HG03159 (cell line): Measurements from ENCODE around the gene GTF2F2.

ENCODE experiments used
- ATAC-seq: cut with Tn5 transposase; IDR thresholded peaks from one replicate; pipeline ENCODE4 v1.9.1; 2021; ENCODE audit warnings: mild to moderate bottlenecking, moderate library complexity; ENCODE audit not compliant: unreplicated experiment

Gene GTF2F2

GRCh38 chr13:45119991-45120864, at the start of gene GTF2F2:
Gene GTF2F2 (plus strand): TSS chr13:45120510. CDS start chr13:45120656, 146 bp downstream.
- ATAC-seq, result peak; percentile 68

- no peak for ATAC-seq
These were observed 46.5 kb upstream of the GTF2F2 start for GRCh38 chr13:45073809-45074208.

- no peak for ATAC-seq
These were observed 45.6 kb upstream of the GTF2F2 start for GRCh38 chr13:45074721-45075120.

- no peak for ATAC-seq
These were observed 42.3 kb upstream of the GTF2F2 start for GRCh38 chr13:45078003-45078402.

GRCh38 chr13:45082964-45083363, 37.3 kb upstream of the GTF2F2 start:
- no peak for ATAC-seq

GRCh38 chr13:45084515-45084914, 35.8 kb upstream of the GTF2F2 start:
- no peak for ATAC-seq

- ATAC-seq, result no peak
These were observed 33.8 kb upstream of the GTF2F2 start for GRCh38 chr13:45086484-45086883.

- ATAC-seq, result no peak
These were observed 27.6 kb upstream of the GTF2F2 start for GRCh38 chr13:45092663-45093062.

GRCh38 chr13:45100573-45101262, 19.6 kb upstream of the GTF2F2 start:
- no peak for ATAC-seq

- ATAC-seq, result no peak
These were observed 18.8 kb upstream of the GTF2F2 start for GRCh38 chr13:45101327-45102018.

GRCh38 chr13:45102136-45102507, 18.2 kb upstream of the GTF2F2 start:
- ATAC-seq, result no peak

- ATAC-seq, result no peak
These were observed 16.9 kb upstream of the GTF2F2 start for GRCh38 chr13:45103449-45103848.

- ATAC-seq, result no peak
These were observed 16.0 kb upstream of the GTF2F2 start for GRCh38 chr13:45104261-45104660.

GRCh38 chr13:45105895-45106294, 14.4 kb upstream of the GTF2F2 start:
- no peak for ATAC-seq

GRCh38 chr13:45107539-45107938, 12.8 kb upstream of the GTF2F2 start:
- ATAC-seq, result no peak

GRCh38 chr13:45108716-45109101, 11.6 kb upstream of the GTF2F2 start:
- peak; percentile 28 for ATAC-seq

- peak; percentile 78 for ATAC-seq
These were observed 11.1 kb upstream of the GTF2F2 start for GRCh38 chr13:45109102-45109720.

- no peak for ATAC-seq
These were observed 6.8 kb upstream of the GTF2F2 start for GRCh38 chr13:45113233-45114224.

GRCh38 chr13:45119469-45119990, 780 bp upstream of the GTF2F2 start:
- peak; percentile 32 for ATAC-seq
